C1 segment of cervical spinal cord (tissue), 14 donors: ENCODE data around the gene KLHL42.

Source experiments
- DNase-seq, 14 donors: peaks; one replicate each; lab custom pipeline; 2025; lab: John Stamatoyannopoulos, UW

KLHL42 gene

DNA sequence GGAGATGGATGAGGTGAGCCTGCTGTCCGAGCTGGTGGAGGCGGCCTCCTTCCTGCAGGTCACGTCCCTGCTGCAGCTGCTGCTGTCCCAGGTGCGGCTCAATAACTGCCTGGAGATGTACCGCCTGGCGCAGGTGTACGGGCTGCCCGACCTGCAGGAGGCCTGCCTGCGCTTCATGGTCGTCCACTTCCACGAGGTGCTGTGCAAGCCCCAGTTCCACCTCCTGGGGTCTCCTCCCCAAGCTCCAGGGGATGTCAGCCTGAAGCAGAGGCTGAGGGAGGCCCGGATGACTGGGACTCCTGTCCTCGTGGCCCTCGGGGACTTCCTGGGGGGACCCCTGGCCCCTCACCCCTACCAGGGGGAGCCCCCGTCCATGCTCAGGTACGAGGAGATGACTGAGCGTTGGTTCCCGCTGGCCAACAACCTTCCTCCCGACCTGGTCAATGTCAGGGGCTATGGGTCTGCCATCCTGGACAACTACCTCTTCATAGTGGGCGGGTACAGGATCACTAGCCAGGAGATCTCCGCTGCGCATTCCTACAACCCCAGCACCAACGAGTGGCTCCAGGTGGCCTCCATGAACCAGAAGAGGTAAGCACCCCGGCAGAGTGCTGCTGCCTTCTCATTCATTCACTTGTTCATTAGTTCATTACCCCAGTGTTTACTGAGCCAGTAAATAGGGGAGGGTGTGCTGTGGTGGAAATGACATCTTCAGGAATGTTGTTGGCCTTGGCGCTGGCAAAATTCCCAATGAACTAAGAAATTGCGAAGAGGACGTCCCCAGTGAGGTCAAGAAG is 777 bp downstream of the KLHL42 start:
- DNase-seq: peak in 8 of 14 donors; percentile 39 to 73 (median 52)

DNA sequence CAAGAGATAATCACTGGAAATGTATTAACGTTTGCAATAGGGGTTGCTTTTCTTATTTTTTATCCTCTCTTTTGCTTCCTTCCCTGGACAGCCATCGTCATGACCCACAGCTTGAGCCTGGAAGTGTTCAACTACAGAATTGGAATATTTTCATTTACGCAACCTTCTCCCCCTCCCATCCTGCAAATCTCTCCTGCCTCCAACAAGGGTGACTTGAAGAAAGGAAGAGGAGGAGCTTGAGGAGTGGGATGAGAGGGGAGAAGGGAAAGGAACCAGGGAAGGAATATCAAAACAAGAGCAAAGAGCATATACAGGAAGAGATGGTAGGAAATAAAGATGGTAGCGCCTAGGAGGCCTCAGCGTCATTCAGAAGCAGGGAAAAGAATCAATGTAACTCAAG is 1.6 kb downstream of the KLHL42 start:
- DNase-seq: peak in 1 of 14 donors; percentile 5

DNA sequence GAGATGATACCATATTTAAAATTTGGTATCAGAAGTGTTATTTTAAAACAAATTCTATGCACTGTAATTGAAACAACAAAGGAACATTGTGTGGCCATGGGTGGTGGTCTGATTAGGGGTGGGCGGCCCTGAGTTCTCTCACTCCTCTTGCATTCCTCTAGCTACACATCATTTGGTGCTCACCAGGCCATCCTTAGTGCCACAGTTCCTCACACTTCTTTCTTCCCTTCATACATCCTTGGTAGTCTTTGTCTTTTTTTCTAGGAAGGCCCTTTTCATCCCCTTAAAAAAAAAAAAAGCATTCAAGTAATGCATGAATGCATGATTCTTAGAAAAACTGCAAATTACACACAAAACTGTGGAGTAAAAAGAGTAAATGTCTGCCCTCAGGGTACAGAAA is 2.4 kb downstream of the KLHL42 start:
- no peak for DNase-seq

DNA sequence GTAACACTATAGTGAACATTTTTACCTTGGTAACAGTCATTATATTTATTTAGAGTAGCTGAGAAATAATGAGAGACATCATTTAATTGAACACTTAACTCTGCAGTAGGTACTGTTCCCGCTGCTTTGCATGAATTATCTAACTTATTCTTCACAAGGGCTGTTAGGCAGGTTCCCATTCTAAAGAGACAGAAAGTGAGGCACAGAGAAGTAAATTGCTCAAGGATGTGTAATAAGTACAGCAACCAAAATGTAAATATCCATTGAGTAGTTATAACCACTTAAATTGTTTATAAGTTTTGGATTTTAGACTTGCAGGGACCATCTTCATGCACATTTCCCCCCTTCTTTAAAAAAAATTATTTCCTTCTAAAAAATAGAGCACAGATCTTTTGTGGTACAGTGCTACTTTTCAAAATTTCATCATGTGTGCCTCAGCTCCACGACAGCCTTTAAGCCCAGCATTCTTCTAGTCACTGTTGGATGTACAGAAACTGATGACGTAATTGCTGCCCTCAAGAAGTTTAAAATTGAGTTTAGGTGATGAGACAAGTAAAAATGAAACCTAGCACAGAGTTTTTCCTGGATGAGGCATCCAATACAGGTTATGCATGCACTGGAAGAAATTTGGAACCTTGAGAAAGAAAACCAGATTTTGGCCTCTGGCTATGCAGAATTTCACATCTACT is 6.0 kb downstream of the KLHL42 start:
- DNase-seq: no peak

DNA sequence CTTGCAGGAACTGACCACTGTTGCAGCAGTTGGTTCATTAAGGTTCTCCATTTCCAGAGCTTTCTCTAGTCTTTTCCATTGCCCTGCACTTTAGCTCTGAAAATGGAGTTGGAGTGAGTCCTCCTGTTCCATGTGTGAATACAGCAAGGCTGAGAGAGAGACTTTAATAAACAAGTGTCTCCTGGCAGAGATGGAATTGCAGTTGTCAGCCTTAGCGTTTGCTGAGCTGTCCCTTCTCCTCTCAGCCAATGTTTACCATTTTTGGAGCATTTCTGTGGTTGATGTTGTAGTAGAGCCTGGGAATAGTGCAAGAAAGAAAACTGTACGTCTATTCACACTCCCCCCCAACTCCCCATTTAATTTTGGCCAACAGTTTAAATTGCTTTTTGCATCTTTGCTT is 7.5 kb downstream of the KLHL42 start:
- no peak for DNase-seq

DNA sequence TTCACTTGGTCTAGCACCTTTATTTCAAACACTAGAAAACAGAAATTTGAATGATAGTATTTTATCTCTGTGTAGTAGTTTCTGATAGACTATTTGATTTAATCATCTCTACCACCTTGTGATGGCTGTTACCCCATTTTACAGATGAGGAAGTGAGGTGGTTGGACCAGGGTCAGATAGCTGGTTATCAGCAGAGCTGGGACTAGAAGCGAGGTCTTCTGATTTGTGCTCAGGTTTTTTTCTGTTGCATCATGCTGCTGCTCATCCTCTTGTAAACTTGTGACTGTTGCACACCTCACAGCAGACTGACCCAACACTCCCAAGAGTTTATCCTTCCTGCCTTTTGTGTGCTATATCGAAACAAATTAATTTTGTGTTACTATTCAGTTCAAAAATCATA is 10.1 kb downstream of the KLHL42 start:
- no peak for DNase-seq

DNA sequence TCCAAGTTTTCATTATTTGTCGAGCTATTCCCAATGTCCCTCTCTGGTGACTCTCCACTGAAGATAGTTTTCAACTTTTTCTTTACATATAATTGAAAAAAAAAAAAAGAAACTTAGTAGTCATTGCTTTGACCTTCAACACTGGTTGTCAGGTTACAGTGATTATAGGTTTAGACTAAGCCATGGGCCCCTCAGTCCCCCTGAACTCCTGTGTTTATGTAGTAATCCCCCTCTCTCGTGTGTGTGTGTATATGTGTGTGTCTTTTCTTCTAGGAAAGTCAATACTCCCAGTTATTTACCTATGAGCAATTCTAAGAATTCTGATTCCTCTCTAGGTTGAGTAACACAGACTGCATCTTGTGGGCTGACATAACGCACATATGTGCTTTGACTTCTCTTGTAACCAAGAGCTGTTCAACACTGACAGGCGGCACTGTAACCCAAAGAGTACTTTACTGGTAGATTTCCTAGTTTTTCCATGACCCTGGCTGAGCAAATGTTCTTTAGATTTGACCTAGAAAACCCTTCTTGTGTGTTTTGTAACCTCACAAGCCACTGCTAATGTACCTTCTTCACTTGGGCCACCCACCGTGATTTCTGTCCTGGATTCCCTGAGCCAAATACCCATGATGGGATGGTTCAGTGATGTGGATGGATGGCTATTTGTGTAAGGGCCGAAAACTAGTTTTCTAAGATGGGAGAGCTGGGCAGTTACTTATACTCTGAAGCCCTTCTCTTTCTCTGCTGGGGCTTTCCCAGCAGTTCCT is 15.0 kb downstream of the KLHL42 start:
- no peak for DNase-seq

DNA sequence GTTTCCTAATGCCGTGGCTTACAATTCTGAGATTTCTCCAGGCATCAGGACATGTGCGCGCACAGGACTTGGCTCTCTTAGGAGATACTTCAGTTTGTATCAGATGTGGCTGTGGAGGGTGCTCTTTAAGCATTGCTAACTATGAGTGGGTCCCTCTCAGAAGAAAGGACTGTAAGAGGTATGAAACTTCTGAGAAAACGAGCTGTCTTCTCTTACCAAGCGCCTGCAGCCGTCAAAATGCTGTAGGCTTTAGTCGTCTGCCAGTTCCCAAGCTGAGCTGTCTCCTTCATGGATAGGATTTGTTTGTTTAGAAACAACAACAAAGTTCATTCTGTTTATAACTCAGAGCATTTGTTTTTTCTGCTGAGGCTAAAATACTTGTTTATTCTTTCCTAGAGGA is 16.1 kb downstream of the KLHL42 start:
- no peak for DNase-seq

DNA sequence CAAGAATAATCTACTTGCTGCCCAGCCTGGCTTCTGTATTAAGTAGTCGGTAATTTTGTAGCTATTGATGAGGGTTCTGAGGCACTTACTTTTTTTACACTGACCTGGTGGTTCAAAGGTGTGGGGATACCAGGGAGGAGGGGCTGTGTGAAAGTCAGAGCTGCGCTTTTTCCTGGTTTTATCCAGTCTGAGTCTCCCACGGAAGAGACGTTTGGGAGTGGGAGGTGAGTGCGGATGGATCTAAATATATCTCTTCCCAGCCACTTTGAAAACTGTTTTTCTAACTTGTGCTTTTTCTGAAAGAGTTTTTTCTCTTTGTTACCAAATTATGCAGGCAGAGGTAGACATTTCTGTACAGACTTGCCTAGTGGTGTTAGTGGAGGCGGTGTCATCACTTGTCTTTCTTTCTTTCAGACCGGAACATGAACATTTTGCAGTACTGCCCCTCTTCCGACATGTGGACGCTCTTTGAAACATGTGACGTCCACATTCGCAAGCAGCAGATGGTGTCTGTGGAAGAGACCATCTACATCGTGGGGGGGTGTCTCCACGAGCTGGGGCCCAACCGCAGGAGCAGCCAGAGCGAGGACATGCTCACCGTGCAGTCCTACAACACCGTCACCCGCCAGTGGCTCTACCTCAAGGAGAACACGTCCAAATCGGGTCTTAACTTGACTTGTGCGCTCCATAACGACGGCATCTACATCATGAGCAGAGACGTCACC is 17.4 kb downstream of the KLHL42 start:
- DNase-seq: no peak

DNA sequence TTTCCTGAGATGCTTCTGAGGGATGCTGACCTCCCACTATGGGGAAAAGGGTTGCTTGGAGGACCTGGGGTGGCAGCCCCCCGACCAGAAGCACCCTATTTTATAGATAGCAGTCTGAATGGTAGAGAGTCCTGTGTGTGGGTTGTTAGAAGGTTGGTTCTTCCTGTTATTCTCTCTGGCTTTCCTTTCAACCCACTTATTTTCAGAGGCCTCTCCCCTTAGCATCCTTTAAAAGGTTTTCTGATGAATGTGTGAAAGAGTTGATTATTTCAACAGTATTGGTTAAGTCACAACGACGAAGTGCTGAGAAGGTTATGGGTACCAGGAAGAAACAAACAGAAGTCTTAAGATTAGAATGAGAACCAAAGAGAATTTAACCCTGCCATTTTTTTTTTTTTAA is 20.8 kb downstream of the KLHL42 start:
- DNase-seq: no peak

DNA sequence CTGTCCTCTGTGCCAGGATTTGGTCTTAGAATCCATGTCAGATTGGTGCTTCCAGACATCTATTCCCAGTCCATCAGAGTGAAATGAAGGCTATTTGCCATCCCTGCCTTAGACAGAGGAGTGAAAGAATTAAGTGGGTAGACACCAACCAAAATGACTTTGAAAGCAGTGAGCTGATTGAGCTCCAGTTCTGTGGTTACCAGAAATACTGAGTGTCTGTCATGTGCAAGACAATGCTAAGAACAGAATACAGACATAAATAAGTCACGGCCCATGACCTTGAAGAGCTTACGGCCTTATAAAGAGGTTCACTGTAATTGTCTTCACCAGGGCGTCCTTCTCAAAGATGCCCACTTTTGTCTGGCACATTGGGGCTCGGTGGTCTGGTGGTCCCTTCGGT is 21.6 kb downstream of the KLHL42 start:
- no peak for DNase-seq

DNA sequence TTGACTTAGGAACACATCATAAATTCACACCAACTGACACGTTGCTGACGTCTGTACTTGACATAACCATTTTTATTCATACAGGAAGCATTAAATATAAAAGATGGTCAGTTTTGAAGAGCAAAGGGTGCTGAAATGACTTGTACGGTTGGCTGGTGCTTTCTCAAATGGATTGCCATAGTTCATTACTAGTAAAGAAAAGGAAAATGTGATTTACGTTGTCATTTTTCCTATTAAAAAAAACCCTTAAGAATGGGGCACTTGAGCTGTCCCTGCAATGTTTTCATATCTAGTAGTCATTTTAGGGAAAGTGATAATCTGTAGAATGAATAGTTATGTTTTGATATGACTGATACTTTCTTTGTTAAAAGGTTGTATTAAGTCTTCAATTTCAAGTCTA is 22.5 kb downstream of the KLHL42 start:
- DNase-seq: no peak

DNA sequence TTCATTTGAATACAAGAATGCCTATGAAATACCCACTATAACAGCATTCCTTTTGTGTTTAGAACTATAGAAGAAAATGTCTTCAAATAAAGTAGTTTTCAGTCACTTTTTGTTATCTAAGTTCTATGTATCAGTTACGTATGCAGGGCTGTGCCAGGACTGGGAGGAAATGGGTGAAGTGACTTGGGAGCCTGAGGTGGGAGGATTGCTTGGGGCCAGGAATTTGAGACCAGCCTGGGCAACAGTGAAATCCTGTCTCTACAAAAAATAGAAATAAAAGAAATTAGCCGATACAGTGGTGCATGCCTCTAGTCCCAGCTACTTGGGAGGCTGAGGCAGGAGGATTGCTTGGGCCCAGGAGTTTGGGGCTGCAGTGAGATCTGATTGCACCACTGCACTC is 22.9 kb downstream of the KLHL42 start:
- no peak for DNase-seq

DNA sequence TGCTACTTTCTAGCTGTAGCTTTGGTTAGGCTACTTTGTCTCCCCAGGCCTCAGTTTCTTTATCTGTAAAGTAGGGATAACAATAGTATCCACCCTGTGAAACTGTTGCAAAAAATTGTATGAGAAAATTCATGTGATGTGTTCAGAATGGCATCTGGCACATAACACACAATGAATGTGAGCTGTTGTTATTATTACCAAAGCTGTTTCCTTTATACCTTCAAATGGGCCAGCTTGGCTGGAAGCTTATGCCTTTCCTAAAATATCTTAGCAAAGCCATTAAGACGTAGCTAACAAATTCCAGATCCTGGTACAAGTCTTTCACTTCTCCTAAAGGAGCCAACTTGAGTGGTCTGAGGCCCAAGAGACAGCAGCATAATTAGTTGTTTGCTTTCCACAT is 25.2 kb downstream of the KLHL42 start:
- no peak for DNase-seq

DNA sequence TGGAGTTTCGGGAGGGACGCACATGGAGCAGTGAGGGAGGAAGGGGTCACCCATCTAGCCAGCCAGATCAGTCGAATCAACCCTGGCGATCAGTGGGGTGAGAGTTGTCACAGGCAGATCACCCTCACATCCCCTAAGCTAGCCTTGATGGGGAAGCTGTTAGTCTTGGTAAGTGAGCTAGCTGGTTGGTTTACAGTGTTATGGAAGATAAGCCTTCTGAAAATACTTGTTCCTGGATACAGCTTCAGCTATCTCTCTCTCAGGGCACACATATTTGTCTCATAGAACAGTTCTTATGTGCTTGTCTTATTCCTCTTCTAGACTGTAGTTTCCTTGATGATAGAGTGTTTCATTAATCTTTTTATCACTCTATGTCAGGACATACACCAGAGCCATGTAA is 26.2 kb downstream of the KLHL42 start:
- DNase-seq: no peak

DNA sequence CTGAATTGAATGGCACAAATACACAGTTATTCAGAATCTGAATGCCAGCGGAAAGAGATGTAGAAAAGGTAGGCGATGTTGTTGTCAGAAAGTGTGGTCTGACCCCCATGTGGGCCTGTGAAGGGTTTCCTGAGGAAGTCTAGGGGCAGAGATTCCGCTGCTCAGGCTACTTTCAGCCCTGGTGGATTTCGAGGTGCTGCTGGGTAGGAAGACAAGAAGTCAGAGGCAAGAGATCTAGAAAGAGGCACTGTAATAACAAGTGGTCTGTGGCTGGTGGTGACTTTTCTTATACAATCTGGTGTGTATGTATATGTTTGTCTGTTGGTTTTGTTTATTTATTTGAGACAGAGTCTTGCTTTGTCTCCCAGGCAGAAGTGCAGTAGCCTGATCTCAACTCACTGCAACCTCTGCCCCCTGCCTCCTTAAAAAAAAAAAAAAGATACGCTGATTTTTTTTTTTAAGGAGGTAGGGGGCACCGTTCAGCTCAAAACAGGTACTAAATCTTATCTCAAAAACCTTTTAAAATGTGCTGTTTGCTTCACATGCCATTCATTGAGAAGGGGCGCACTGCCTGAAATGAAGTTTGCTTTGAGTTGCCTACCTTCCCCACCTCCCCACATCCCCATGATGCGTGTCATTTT is 27.1 kb downstream of the KLHL42 start:
- DNase-seq: no peak

DNA sequence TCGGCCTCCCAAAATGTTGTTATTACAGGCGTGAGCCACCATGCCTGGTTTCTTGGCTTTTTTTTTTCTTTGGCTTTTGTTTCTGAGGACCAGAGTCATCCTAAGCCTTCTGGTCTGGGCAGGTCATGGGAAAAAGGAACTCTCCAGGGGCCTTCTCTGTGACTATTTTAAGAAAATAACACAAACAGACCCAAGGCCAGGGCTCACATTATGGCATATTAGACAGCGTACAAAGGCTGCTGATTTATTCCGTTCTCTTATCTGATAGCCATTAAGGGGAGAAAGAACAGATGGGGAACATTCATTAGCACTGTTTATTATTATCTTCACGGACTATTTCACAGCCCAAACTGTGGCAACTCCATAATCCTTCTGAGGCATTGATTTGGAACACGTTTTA is 28.8 kb downstream of the KLHL42 start:
- DNase-seq: no peak

DNA sequence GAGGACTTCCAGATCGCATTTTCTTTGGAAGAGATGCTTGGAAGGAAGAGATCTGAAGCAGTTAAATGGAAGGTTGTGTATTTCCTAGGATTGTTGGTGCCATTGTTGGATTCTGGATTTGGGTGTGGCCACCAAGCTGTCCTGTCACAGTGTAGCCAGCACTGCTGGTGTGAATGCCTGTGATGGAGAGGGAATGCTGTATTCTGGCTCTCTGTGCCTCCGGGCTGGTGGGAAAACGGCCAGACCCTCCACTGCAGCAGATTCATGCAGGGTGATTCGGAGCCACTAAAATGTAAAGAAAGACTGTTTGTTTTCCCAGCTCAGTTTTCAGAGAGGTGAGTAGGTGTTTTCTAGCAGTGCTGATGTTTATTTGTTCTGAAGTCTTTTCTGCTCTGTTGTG is 30.7 kb downstream of the KLHL42 start:
- DNase-seq: no peak

DNA sequence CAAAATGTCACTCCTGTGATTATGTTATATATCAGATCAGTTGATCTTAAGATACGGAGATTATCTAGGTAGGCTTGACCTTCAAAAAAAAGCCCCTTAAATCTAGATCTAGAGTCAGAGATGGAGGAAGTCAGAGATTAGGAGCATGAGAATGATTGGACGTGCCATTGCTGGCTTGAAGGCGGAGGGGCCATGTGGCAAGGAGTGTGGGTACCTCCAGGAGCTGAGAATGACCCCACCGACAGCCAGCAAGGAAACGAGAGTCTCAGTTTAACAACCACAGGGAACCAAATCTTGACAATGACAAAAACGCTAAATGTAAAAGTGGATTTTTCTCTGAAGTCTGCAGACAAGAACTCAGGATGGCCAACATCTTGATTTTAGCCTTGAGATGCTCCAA is 32.5 kb downstream of the KLHL42 start:
- no peak for DNase-seq

DNA sequence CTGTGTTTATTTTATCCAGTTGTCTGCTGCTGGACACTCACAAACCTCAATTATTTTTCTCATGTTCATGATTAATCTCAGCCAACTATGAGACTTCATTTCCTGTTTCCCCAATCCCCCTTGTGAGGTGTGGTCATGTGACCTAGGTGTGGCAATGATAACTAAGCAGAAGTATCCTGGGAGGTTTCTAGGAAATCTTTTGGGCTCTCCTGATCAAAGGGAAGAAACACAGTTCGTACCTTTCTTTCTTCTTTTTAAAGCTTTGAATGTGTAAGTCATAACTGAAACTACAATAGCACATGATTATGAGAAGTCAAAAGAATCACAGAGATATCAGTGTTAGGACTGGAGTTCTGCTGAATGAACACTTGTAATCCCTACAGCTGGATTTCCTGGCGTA is 34.4 kb downstream of the KLHL42 start:
- no peak for DNase-seq

DNA sequence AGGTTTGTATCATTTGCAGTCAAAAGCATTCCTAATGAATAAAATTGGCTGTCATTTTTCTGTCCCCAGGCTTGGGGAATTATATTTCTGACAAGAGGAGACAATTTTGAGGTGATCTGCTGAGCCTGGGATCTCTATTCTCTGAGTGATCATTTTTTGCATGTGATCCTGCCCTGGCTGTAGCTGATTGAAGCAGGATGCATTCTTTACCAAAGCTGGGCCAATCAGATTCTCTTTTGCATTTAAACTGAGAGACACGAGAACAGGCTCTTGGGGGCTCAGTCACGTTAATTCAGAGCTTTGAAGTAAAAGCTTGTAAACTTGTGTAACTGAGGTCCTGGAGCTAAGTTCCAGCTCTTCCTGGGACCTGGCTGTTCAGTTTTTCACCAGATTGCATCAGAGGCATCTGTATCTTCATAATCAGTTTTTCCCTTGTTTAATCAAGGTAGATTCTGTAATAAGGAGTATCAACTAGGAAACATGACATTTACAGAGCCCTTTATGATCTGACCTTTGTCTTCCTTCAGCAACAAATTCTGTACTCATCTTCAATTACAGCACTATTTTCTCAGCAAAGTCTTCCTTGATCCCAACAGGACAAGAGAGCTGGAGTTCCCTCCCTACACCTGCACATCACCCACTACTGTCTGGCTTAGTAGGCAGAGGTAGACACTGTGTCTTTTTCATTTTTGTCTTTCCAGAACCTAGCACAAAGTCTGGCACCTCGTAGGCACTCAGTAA is 35.0 kb downstream of the KLHL42 start:
- no peak for DNase-seq
